A673 (cell line): Measurements from ENCODE around the gene SAPCD1. TPM values are rescaled to one million over a fixed set of nuclear protein-coding genes. Genes with fewer than 3 reads are reported as not detected.

Experiments
- BruUV-seq: library from RNA; stranded (reverse); fragments of 400-500 nt; replicated peaks from 2 replicates; lab custom pipeline; 2021; lab: Mats Ljungman, UMichigan
- CTCF ChIA-PET: fragments of 300-600 bp; sonication (Branson Sonifier 250); formaldehyde crosslinking; loops from one replicate; lab custom pipeline; 2022; ENCODE audit warnings: antibody characterized with exemption; lab: Charles Lee
- POLR2A ChIA-PET: fragments of 300-600 bp; sonication (Branson Sonifier 250); formaldehyde crosslinking; loops from one replicate; lab custom pipeline; 2022; ENCODE audit warnings: antibody characterized with exemption; ENCODE audit not compliant: low non-redundant PET; lab: Charles Lee
- DNase-seq: peaks from one replicate; pipeline ENCODE4 v3.0.0-alpha.2; 2015; ENCODE audit warnings: low spot score
- H3K27ac ChIP-seq: fragments of 200-600 bp; sonication (generic); 2 replicates; pipeline ENCODE4 v1.5.1; 2016; ENCODE audit warnings: mixed run types, low read depth, mild to moderate bottlenecking, mixed read lengths, antibody characterized with exemption, low read length; ENCODE audit not compliant: poor library complexity, severe bottlenecking
- H3K27me3 ChIP-seq: fragments of 200-600 bp; sonication (generic); replicated peaks from 2 replicates; pipeline ENCODE4 v1.6.1; 2017; ENCODE audit warnings: mixed run types, low read depth, mild to moderate bottlenecking, mixed read lengths, antibody characterized with exemption, low read length; ENCODE audit not compliant: insufficient read depth, poor library complexity
- H3K36me3 ChIP-seq: fragments of 200-600 bp; sonication (generic); 2 replicates; pipeline ENCODE4 v1.6.1; 2016; ENCODE audit warnings: mixed run types, mild to moderate bottlenecking, mixed read lengths, antibody characterized with exemption, low read length; ENCODE audit not compliant: insufficient read depth, poor library complexity, severe bottlenecking
- H3K4me1 ChIP-seq: fragments of 200-600 bp; sonication (generic); 2 replicates; pipeline ENCODE4 v1.6.1; 2017; ENCODE audit warnings: mixed run types, mild to moderate bottlenecking, mixed read lengths, antibody characterized with exemption, low read length; ENCODE audit not compliant: insufficient read depth, poor library complexity, severe bottlenecking
- H3K4me3 ChIP-seq: fragments of 200-600 bp; sonication (generic); 2 replicates; pipeline ENCODE4 v1.5.1; 2016; ENCODE audit warnings: low read depth, mixed run types, mild to moderate bottlenecking, mixed read lengths, low read length; ENCODE audit not compliant: poor library complexity, severe bottlenecking
- H3K9me3 ChIP-seq: fragments of 200-600 bp; sonication (generic); 2 replicates; pipeline ENCODE4 v1.6.1; 2016; ENCODE audit warnings: mixed run types, low read depth, mild to moderate bottlenecking, mixed read lengths, antibody characterized with exemption, low read length; ENCODE audit not compliant: poor library complexity, severe bottlenecking
- CTCF ChIP-seq: fragments of 300-800, 200-600 bp; sonication (generic); conservative IDR thresholded peaks from 2 replicates; pipeline ENCODE4 v1.5.1; 2017; ENCODE audit warnings: low read depth, mild to moderate bottlenecking, antibody characterized with exemption, low read length, moderate library complexity, mixed read lengths
- EZH2 ChIP-seq: fragments of 200-600 bp; sonication (generic); IDR thresholded peaks from 2 replicates; pipeline ENCODE4 v1.6.1; 2017; ENCODE audit warnings: borderline replicate concordance, low read depth, mild to moderate bottlenecking, mixed read lengths, antibody characterized with exemption, low read length; ENCODE audit not compliant: poor library complexity, severe bottlenecking
- intact Hi-C: fragments of 100-400 bp; cut with micrococcal nuclease; formaldehyde crosslinking; loops from one replicate; pipeline ENCODE4 v1.10.0; 2022; ENCODE audit not compliant: unreplicated experiment
- total RNA-seq: library from RNA; stranded (reverse); gene quantifications from 2 replicates; pipeline ENCODE4 v1.2.3, GENCODE V29; 2021

The SAPCD1 gene
- total RNA-seq, 1 experiment from 2014 or later, result 9.9 TPM

GRCh38 chr6:31776989-31777666, 14.7 kb downstream of the SAPCD1 start, which contains the start of gene VWA7:
VWA7 (minus strand) TSS chr6:31777328; CDS start chr6:31776779, 549 bp downstream.
- Histone ChIP-seq H3K4me1 (peaks cover 11% of the 10 kb centered on the region), H3K27me3 (no peaks in the 10 kb centered on the region), H3K36me3 (peaks cover 42% of the 10 kb centered on the region), H3K4me3 (no peak within 1 kb of the TSS), H3K9me3 (no peaks in the 10 kb centered on the region), H3K27ac (peak within 1 kb of the TSS; percentile 47)
- peak; percentile 59 for DNase-seq
- intact Hi-C loops, result no loop called here
- ChIA-PET POLR2A (no interaction called here), CTCF (interaction anchor here (0.6 kb wide), 1 partner anchor 65 kb away, joined by 3 read pairs; no protein-coding TSS in a partner anchor)
- TF ChIP-seq CTCF, result no peak
- no peak for TF ChIP-seq EZH2
- no TSS peak for BruUV-seq

- ChIA-PET POLR2A (no interaction called here), CTCF (interaction anchor here (0.6 kb wide), 1 partner anchor 64 kb away, joined by 3 read pairs; no protein-coding TSS in a partner anchor)
- no peak for DNase-seq
- BruUV-seq, result no TSS peak
- Histone ChIP-seq H3K36me3 (peaks cover 48% of the 10 kb centered on the region), H3K9me3 (no peaks in the 10 kb centered on the region), H3K4me3 (no peak overlapping the region), H3K27ac (no peak overlapping the region), H3K27me3 (no peaks in the 10 kb centered on the region), H3K4me1 (peaks cover 11% of the 10 kb centered on the region)
- intact Hi-C loops, result no loop called here
- TF ChIP-seq CTCF (no peak), EZH2 (no peak)
Observed at GRCh38 chr6:31777667-31778050, 15.2 kb downstream of the SAPCD1 start.

GRCh38 chr6:31778193-31778592, 15.7 kb downstream of the SAPCD1 start:
- no TSS peak for BruUV-seq
- intact Hi-C loops, result no loop called here
- no peaks in the 10 kb centered on the region for H3K9me3 ChIP-seq
- H3K4me3 ChIP-seq, result no peak overlapping the region
- DNase-seq, result no peak
- no peaks in the 10 kb centered on the region for H3K27me3 ChIP-seq
- ChIA-PET CTCF (interaction anchor here (0.6 kb wide), 1 partner anchor 64 kb away, joined by 3 read pairs; no protein-coding TSS in a partner anchor), POLR2A (no interaction called here)
- peaks cover 52% of the 10 kb centered on the region for H3K36me3 ChIP-seq
- H3K27ac ChIP-seq, result no peak overlapping the region
- peaks cover 11% of the 10 kb centered on the region for H3K4me1 ChIP-seq
- TF ChIP-seq CTCF, result no peak
- TF ChIP-seq EZH2, result no peak
